ENCODE results near the gene CAB39. TPM values are rescaled to one million over a fixed set of nuclear protein-coding genes. Genes with fewer than 3 reads are reported as not detected.

CAB39 gene
- polyA plus RNA-seq, 1 of the 3 experiments (the other 2 are of a cell fraction), result 15.7 TPM

DNA sequence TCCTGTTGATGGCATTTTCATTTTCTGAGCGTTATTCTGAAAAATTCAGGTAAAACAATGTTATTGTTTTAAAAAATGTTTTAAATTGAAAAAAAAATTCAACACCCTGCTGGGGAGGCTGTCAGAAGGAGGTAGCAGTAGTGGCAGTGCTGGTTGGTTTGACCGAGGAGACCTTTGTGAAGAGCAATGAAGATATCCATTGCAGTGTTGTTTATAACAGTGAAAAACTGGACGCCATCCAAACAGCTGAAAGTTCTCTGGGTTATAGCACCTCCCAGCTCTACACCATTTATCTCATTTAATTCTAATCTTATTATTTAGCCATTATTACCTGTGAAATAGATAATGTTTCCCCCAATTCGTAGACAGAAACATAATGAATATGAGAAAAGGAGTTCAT, 139.5 kb downstream of the CAB39 start (continued):
- no peak for TF ChIP-seq TCF12 (IDR thresholded peaks at IDR 0.05)

DNA sequence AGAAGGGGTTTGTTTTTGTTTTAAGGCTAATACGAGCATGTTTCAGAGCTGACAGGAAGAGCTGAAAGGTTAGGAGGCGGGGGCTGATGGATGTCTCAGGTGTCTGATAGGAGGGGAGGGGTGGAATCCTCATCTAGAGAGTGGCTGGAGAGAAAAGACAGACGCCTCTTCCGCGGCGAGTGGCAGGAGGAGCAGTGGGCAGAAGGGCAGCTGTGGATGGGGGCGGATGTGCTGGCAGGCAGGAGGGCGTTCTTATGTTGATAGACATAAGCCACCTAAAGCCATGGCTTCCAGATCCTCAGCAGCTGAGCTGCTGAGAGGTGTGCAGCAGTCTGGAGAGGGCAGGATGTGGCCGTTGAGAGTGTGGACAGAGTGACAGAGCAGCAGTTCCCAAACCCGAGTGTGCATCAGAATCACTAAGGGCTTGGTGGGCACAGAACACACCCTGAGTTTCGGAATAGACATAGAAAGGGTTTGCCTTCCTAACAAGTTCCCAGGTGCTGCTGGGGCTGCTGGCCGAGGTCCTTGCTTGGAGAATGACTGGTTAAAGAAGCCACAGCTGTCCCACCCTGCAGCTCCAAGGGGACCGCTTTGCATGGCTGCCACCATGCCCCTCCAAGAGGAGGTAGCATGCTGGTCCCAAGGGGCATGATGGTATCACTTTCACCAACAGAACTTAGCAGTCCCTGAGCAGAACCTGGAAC, 149.1 kb downstream of the CAB39 start:
- H3K27me3 ChIP-seq (ENCODE audit: insufficient read depth), result no peaks in the 10 kb centered on the region; the same call in 1 of the 2 replicates
- peaks cover 8 to 12% of the 10 kb centered on the region in 2 experiments; a peak in 3 of 4 replicates for H3K4me1 ChIP-seq (ENCODE audit: control insufficient read depth in 1 of 2, insufficient read depth in 2 of 2, low read depth in 1 of 2, low read length in 1 of 2)
- DNase-seq, result no peak
- no peaks in the 10 kb centered on the region for H3K9me2 ChIP-seq
- H3F3A ChIP-seq (replicated peaks; ENCODE audit: insufficient read depth), result peaks cover 6% of the 10 kb centered on the region
- ChIA-PET POLR2A (interaction anchor here (0.6 to 1.3 kb wide), 2 partner anchors 8 to 149 kb away, joined by 3 read pairs; partner anchors contain the start of gene CAB39), CTCF (interaction anchor here (0.9 to 2.2 kb wide), 7 partner anchors 9 to 52 kb away, joined by 3 to 17 read pairs (median 4); no protein-coding TSS in a partner anchor)
- H3K36me3 ChIP-seq (replicated peaks in 1 of 2; ENCODE audit: control insufficient read depth in 1 of 2, insufficient read depth in 2 of 2, low read length in 1 of 2), result no peaks in the 10 kb centered on the region
- no peak overlapping the region for H3K4me3 ChIP-seq (ENCODE audit: low read depth in 2 of 2, low read length in 1 of 2)
- no peak overlapping the region for H3K4me2 ChIP-seq
- 67% methylated on average over 13 of the region's 13 CpGs for WGBS (ENCODE audit: low lambda C conversion rate)
- no peak overlapping the region for H3K9ac ChIP-seq
- no peak for TF ChIP-seq TAF1 (IDR thresholded peaks at IDR 0.05; ENCODE audit: borderline replicate concordance, low read depth, low read length)
- no peak for TF ChIP-seq TCF12 (IDR thresholded peaks at IDR 0.05)
- no peak for TF ChIP-seq SMC3 (IDR thresholded peaks at IDR 0.05; ENCODE audit: low read depth, low read length)
- H3K79me2 ChIP-seq (ENCODE audit: insufficient read depth), result no peaks in the 10 kb centered on the region
- no peak overlapping the region for H2AFZ ChIP-seq (ENCODE audit: low read depth)
- H3K9me3 ChIP-seq, result no peaks in the 10 kb centered on the region
- 0 out of 2 replicates have a peak, but pooled peaks cover 3% of the 10 kb centered on the region for H4K20me1 ChIP-seq (ENCODE audit: insufficient read depth)
- no peak overlapping the region for H3K27ac ChIP-seq (ENCODE audit: low read depth in 2 of 2, low read length in 1 of 2)

DNA sequence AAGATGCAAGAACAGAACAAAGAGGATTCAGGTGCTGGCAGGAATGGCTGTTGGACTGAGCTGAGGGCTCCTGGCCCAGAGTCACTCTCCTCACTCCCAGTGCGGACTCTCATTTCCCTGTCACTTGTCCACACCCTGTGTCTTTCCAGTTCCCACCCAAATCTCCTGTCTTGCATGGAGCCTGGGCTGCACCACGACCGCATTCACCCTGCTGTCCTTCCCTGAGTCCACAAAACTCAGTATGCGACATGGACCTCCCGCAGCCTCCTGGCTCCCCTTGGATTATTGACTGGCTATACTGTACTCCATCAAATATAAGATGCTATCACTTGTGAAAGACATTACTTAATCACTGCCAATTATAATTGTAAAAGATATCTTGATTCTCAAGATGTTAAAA, 149.7 kb downstream of the CAB39 start:
- Histone ChIP-seq H3K27me3 (ENCODE audit: insufficient read depth) (no peaks in the 10 kb centered on the region; the same call in 1 of the 2 replicates), H3K9me2 (no peaks in the 10 kb centered on the region), H2AFZ (ENCODE audit: low read depth) (no peak overlapping the region), H3K79me2 (ENCODE audit: insufficient read depth) (no peaks in the 10 kb centered on the region), H3K36me3 (replicated peaks in 1 of 2; ENCODE audit: control insufficient read depth in 1 of 2, insufficient read depth in 2 of 2, low read length in 1 of 2) (no peaks in the 10 kb centered on the region), H4K20me1 (ENCODE audit: insufficient read depth) (0 out of 2 replicates have a peak, but pooled peaks cover 9% of the 10 kb centered on the region), H3K27ac (ENCODE audit: low read depth in 2 of 2, low read length in 1 of 2) (no peak overlapping the region), H3K4me1 (ENCODE audit: control insufficient read depth in 1 of 2, insufficient read depth in 2 of 2, low read depth in 1 of 2, low read length in 1 of 2) (peaks cover 14 to 17% of the 10 kb centered on the region in 2 experiments), H3K9me3 (no peaks in the 10 kb centered on the region), H3K4me3 (ENCODE audit: low read depth in 2 of 2, low read length in 1 of 2) (no peak overlapping the region), H3F3A (replicated peaks; ENCODE audit: insufficient read depth) (peaks cover 9% of the 10 kb centered on the region), H3K4me2 (no peak overlapping the region), H3K9ac (no peak overlapping the region)
- no peak for DNase-seq
- ChIA-PET POLR2A (interaction anchor here (1.3 kb wide), 1 partner anchor 9 kb away, joined by 3 read pairs; no protein-coding TSS in a partner anchor), CTCF (interaction anchor here (1.0 to 2.2 kb wide), 3 partner anchors 14 to 52 kb away, joined by 4 to 17 read pairs (median 6); no protein-coding TSS in a partner anchor)
- 85% methylated on average over 5 of the region's 5 CpGs for WGBS (ENCODE audit: low lambda C conversion rate)
- TF ChIP-seq, protein P1, sequence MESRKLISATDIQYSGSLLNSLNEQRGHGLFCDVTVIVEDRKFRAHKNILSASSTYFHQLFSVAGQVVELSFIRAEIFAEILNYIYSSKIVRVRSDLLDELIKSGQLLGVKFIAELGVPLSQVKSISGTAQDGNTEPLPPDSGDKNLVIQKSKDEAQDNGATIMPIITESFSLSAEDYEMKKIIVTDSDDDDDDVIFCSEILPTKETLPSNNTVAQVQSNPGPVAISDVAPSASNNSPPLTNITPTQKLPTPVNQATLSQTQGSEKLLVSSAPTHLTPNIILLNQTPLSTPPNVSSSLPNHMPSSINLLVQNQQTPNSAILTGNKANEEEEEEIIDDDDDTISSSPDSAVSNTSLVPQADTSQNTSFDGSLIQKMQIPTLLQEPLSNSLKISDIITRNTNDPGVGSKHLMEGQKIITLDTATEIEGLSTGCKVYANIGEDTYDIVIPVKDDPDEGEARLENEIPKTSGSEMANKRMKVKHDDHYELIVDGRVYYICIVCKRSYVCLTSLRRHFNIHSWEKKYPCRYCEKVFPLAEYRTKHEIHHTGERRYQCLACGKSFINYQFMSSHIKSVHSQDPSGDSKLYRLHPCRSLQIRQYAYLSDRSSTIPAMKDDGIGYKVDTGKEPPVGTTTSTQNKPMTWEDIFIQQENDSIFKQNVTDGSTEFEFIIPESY (IDR thresholded peaks at IDR 0.05; ENCODE audit: borderline replicate concordance, low read depth), result no peak
- TF ChIP-seq MXI1 (IDR thresholded peaks at IDR 0.05; ENCODE audit: low read depth, low read length) (no peak), TAF1 (IDR thresholded peaks at IDR 0.05; ENCODE audit: borderline replicate concordance, low read depth, low read length) (no peak)

All from SK-N-SH (cell line).